Right atrium auricular region (tissue), 2 donors: ENCODE results near the gene OR10P1. TPM values are rescaled to one million over a fixed set of nuclear protein-coding genes. Genes with fewer than 3 reads are reported as not detected.

ENCODE experiments used
- DNase-seq: peaks from one replicate; pipeline ENCODE4 v3.0.0-alpha.2; 2019; ENCODE audit warnings: low spot score
- H3K27ac ChIP-seq, 2 donors: fragments of 200-600 bp; sonication (generic); 1 replicate in 1 of 2; 2 replicates in 1 of 2; pipeline ENCODE4 v1.5.1; 2016 to 2019
- H3K27me3 ChIP-seq, 2 donors: fragments of 200-600 bp; sonication (generic); one replicate each; pipeline versions ENCODE4 v1.5.1 to v1.6.0; 2017 to 2019
- H3K36me3 ChIP-seq: fragments of 200-600 bp; sonication (generic); one replicate; pipeline ENCODE4 v1.5.1; 2016
- H3K4me1 ChIP-seq, 2 donors: fragments of 200-600 bp; sonication (generic); one replicate each; pipeline versions ENCODE4 v1.5.1 to v1.6.0; 2017 to 2019
- H3K4me3 ChIP-seq, 2 donors: fragments of 200-600 bp; sonication (generic); 1 replicate in 1 of 2; 2 replicates in 1 of 2; pipeline ENCODE4 v1.5.1; 2017 to 2019; ENCODE audit warnings: mild to moderate bottlenecking in 1 of 2, moderate library complexity in 1 of 2
- H3K9me3 ChIP-seq, 2 donors: fragments of 200-600 bp; sonication (generic); one replicate each; pipeline ENCODE4 v1.5.1; 2019
- CTCF ChIP-seq, 2 donors: fragments of 200-600 bp; sonication (generic); IDR thresholded peaks; one replicate each; pipeline ENCODE4 v1.5.1; 2019; ENCODE audit warnings: antibody characterized with exemption in 2 of 2
- total RNA-seq, 2 donors: library from RNA; depleted of rRNA; stranded (reverse); fragments of >200 nt; gene quantifications; one replicate each; pipeline ENCODE4 v1.1.0, GENCODE V29; 2016

OR10P1 gene
- total RNA-seq, 2 donors from 2014 or later, result not detected

DNA sequence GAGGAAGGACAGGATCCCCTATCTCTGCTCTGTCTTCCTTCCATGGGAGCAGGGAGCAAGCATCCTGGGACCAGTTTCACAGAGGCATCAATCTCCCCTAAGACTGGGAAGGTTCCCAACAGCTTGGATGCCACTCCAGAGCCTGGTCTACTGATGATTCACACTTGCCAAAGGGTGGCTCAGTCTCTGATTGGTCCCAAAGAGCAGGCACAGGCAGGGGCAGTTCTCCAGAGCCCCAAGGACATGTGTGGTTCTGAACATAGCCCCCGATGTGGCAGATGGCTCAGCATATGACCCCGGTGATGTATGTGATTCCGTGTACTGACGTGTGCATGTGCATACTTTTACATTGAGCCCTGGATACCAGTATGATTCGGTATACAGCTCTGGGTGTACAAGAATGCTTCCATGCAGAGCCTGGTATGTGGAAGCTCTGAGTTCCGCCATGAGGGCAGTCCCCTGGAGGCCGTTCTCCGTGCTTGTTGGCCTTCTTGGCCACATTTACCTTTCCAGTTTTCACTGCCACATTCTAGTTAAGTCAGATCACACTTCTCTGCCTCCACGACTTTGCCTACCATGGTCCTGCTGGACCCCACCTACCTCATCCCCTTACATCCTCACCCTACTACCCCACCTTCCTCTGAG is 49.8 kb downstream of the OR10P1 start:
- DNase-seq, result no peak
- Histone ChIP-seq H3K4me1 (peaks cover 0 to 15% of the 10 kb centered on the region in 2 donors), H3K4me3 (no peak overlapping the region), H3K27me3 (no peaks in the 10 kb centered on the region), H3K27ac (no peak overlapping the region), H3K9me3 (no peaks in the 10 kb centered on the region), H3K36me3 (peaks cover 31% of the 10 kb centered on the region)
- no peak for TF ChIP-seq CTCF (IDR thresholded peaks at IDR 0.05)

Other genes with a start within 250 kb of the OR10P1 start
- not detected for gene OR6C65, start 236.4 kb upstream of the OR10P1 start, total RNA-seq
- gene OR6C76, start 210.6 kb upstream of the OR10P1 start, total RNA-seq, result not detected
- gene OR6C2, start 192.8 kb upstream of the OR10P1 start, total RNA-seq, result not detected
- not detected for gene OR6C70, start 166.8 kb upstream of the OR10P1 start, total RNA-seq
- gene OR6C68, start 144.5 kb upstream of the OR10P1 start, total RNA-seq, result not detected
- not detected for gene OR6C4, start 87.3 kb upstream of the OR10P1 start, total RNA-seq
- not detected for gene OR2AP1, start 64.4 kb upstream of the OR10P1 start, total RNA-seq
- 100 to 1,000 TPM; 291 to 309 TPM for gene ITGA7, start 71.0 kb downstream of the OR10P1 start, total RNA-seq
- 100 to 1,000 TPM; 177 to 187 TPM for gene BLOC1S1, start 79.2 kb downstream of the OR10P1 start, total RNA-seq
- gene RDH5, start 83.5 kb downstream of the OR10P1 start, total RNA-seq, result 10 to 100 TPM; 13.0 to 22.4 TPM
- 1,000 to 10,000 TPM; 1,041 to 1,122 TPM for gene CD63, start 92.1 kb downstream of the OR10P1 start, total RNA-seq
- 1 to 10 TPM; 8.1 to 8.6 TPM for gene GDF11, start 106.2 kb downstream of the OR10P1 start, total RNA-seq
- gene SARNP, start 180.8 kb downstream of the OR10P1 start, total RNA-seq, result 10 to 100 TPM; 61.4 to 70.8 TPM
- gene ORMDL2, start 181.1 kb downstream of the OR10P1 start, total RNA-seq, result 10 to 100 TPM in 1 of 2 donors, 1 to 10 TPM in 1; 6.5 to 17.1 TPM
- 10 to 100 TPM; 23.4 to 35.0 TPM for gene DNAJC14, start 192.7 kb downstream of the OR10P1 start, total RNA-seq
- gene MMP19, start 206.0 kb downstream of the OR10P1 start, total RNA-seq, result 1 to 10 TPM; 5.0 to 7.7 TPM